ENCODE results near the gene MBL2. TPM values are rescaled to one million over a fixed set of nuclear protein-coding genes. Genes with fewer than 3 reads are reported as not detected.

The MBL2 gene
- total RNA-seq, 1 experiment from 2014 or later, result not detected

- Histone ChIP-seq H3K4me2 (ENCODE audit: low read length) (no peak overlapping the region), H3K27me3 (ENCODE audit: low read length) (no peaks in the 10 kb centered on the region), H3K27ac (ENCODE audit: low read length) (no peak overlapping the region), H3F3A (ENCODE audit: low read length, unreplicated experiment) (no peaks in the 10 kb centered on the region), H3K36me3 (ENCODE audit: low read depth, low read length) (no peaks in the 10 kb centered on the region), H3K9me2 (replicated peaks; ENCODE audit: low read length) (no peaks in the 10 kb centered on the region), H3K4me1 (ENCODE audit: insufficient read depth, low read length) (no peaks in the 10 kb centered on the region), H3K79me2 (ENCODE audit: low read length) (no peaks in the 10 kb centered on the region), H2AFZ (ENCODE audit: low read length) (no peak overlapping the region), H3K4me3 (ENCODE audit: low read length) (no peak overlapping the region), H3K9ac (ENCODE audit: low read length) (no peak overlapping the region), H3K9me3 (ENCODE audit: low read length) (no peaks in the 10 kb centered on the region), H4K20me1 (ENCODE audit: low read length) (no peaks in the 10 kb centered on the region)
- TF ChIP-seq EZH2 (IDR thresholded peaks at IDR 0.05; ENCODE audit: low read length, unreplicated experiment) (no peak), CTCF (conservative IDR thresholded peaks at IDR 0.05; ENCODE audit: low read depth, low read length) (no peak), EZH2phosphoT487 (IDR thresholded peaks at IDR 0.05; ENCODE audit: borderline replicate concordance, low read length) (no peak)
- intact Hi-C loops (cut with micrococcal nuclease), result loop anchor here (1.0 to 5.0 kb wide), 2 partner anchors 38 to 140 kb away; no protein-coding TSS in a partner anchor
- no TSS peak for BruUV-seq (replicated peaks)
- ChIA-PET POLR2A (ENCODE audit: unreplicated experiment) (no interaction called here), CTCF (interaction anchor here (0.7 to 2.4 kb wide), 4 partner anchors 18 to 39 kb away, joined by 3 to 26 read pairs (median 8); partner anchors contain the start of gene MBL2)
- ATAC-seq (no peak), DNase-seq (no peak)
Measured at GRCh38 chr10:52741851-52742250, 30.7 kb downstream of the MBL2 start.

GRCh38 chr10:52740913-52741675 is 31.5 kb downstream of the MBL2 start:
- H3K4me2 ChIP-seq (ENCODE audit: low read length), result no peak overlapping the region
- no peaks in the 10 kb centered on the region for H3K36me3 ChIP-seq (ENCODE audit: low read depth, low read length)
- no peak overlapping the region for H2AFZ ChIP-seq (ENCODE audit: low read length)
- no peaks in the 10 kb centered on the region for H3K27me3 ChIP-seq (ENCODE audit: low read length)
- H3K79me2 ChIP-seq (ENCODE audit: low read length), result no peaks in the 10 kb centered on the region
- POLR2A ChIA-PET (ENCODE audit: unreplicated experiment), result no interaction called here
- intact Hi-C loops (cut with micrococcal nuclease), result loop anchor here (1.0 to 5.0 kb wide), 2 partner anchors 39 to 141 kb away; no protein-coding TSS in a partner anchor
- CTCF ChIA-PET, result interaction anchor here (0.6 to 2.4 kb wide), 8 partner anchors 19 to 408 kb away, joined by 3 to 26 read pairs (median 4); partner anchors contain the start of gene MBL2
- no peaks in the 10 kb centered on the region for H3F3A ChIP-seq (ENCODE audit: low read length, unreplicated experiment)
- peak; percentile 72 for ATAC-seq
- H3K9me2 ChIP-seq (replicated peaks; ENCODE audit: low read length), result no peaks in the 10 kb centered on the region
- no peak overlapping the region for H3K9ac ChIP-seq (ENCODE audit: low read length)
- peak; percentile 96 for DNase-seq
- H3K9me3 ChIP-seq (ENCODE audit: low read length), result no peaks in the 10 kb centered on the region
- no peaks in the 10 kb centered on the region for H4K20me1 ChIP-seq (ENCODE audit: low read length)
- H3K27ac ChIP-seq (ENCODE audit: low read length), result no peak overlapping the region
- no peaks in the 10 kb centered on the region for H3K4me1 ChIP-seq (ENCODE audit: insufficient read depth, low read length)
- H3K4me3 ChIP-seq (ENCODE audit: low read length), result no peak overlapping the region
- BruUV-seq (replicated peaks), result no TSS peak
- TF ChIP-seq EZH2 (IDR thresholded peaks at IDR 0.05; ENCODE audit: low read length, unreplicated experiment) (no peak), CTCF (conservative IDR thresholded peaks at IDR 0.05; ENCODE audit: low read depth, low read length) (peak; percentile 100)

- no peak overlapping the region for H3K9ac ChIP-seq (ENCODE audit: low read length)
- no peak overlapping the region for H2AFZ ChIP-seq (ENCODE audit: low read length)
- H3K27me3 ChIP-seq (ENCODE audit: low read length), result no peaks in the 10 kb centered on the region
- no peaks in the 10 kb centered on the region for H3K36me3 ChIP-seq (ENCODE audit: low read depth, low read length)
- H3K9me2 ChIP-seq (replicated peaks; ENCODE audit: low read length), result no peaks in the 10 kb centered on the region
- H3K9me3 ChIP-seq (ENCODE audit: low read length), result no peaks in the 10 kb centered on the region
- no TSS peak for BruUV-seq (replicated peaks)
- no peaks in the 10 kb centered on the region for H4K20me1 ChIP-seq (ENCODE audit: low read length)
- intact Hi-C loops (cut with micrococcal nuclease), result loop anchor here (5.0 kb wide), 1 partner anchor 142 kb away; no protein-coding TSS in a partner anchor
- ATAC-seq (no peak), DNase-seq (no peak)
- no peaks in the 10 kb centered on the region for H3F3A ChIP-seq (ENCODE audit: low read length, unreplicated experiment)
- TF ChIP-seq EZH2 (IDR thresholded peaks at IDR 0.05; ENCODE audit: low read length, unreplicated experiment) (no peak), CTCF (conservative IDR thresholded peaks at IDR 0.05; ENCODE audit: low read depth, low read length) (no peak)
- CTCF ChIA-PET, result interaction anchor here (0.7 to 2.4 kb wide), 4 partner anchors 36 to 78 kb away, joined by 4 to 26 read pairs (median 7); no protein-coding TSS in a partner anchor
- no peak overlapping the region for H3K4me2 ChIP-seq (ENCODE audit: low read length)
- POLR2A ChIA-PET (ENCODE audit: unreplicated experiment), result no interaction called here
- no peaks in the 10 kb centered on the region for H3K79me2 ChIP-seq (ENCODE audit: low read length)
- no peak overlapping the region for H3K27ac ChIP-seq (ENCODE audit: low read length)
- H3K4me1 ChIP-seq (ENCODE audit: insufficient read depth, low read length), result no peaks in the 10 kb centered on the region
- no peak overlapping the region for H3K4me3 ChIP-seq (ENCODE audit: low read length)
Measured at GRCh38 chr10:52740155-52740549, 32.4 kb downstream of the MBL2 start.

All from PC-3 (cell line).